SU-DHL-6 (cell line): ENCODE results near the gene UTP4.

Source experiments
- H2AFZ ChIP-seq: fragments of 200-600 bp; sonication (generic); 2 replicates; pipeline ENCODE4 v1.6.1; 2014; ENCODE audit warnings: low read depth, mild to moderate bottlenecking, moderate library complexity, mixed read lengths, antibody characterized with exemption, low read length; ENCODE audit not compliant: severe bottlenecking
- H3F3A ChIP-seq: fragments of 200-600 bp; shearing (Covaris generic); 2 replicates; pipeline ENCODE4 v1.6.0; 2016; ENCODE audit warnings: antibody characterized with exemption, mild to moderate bottlenecking; ENCODE audit not compliant: insufficient read depth
- H3K27ac ChIP-seq: fragments of 200-600 bp; sonication (generic); 2 replicates; pipeline ENCODE4 v1.5.1; 2016; ENCODE audit warnings: low read depth, mild to moderate bottlenecking, low read length, moderate library complexity, mixed read lengths
- H3K27me3 ChIP-seq: fragments of 200-600 bp; sonication (generic), shearing (Covaris generic); 2 replicates; pipeline ENCODE4 v1.6.0; 2014; ENCODE audit warnings: mild to moderate bottlenecking, low read length
- H3K36me3 ChIP-seq: fragments of 200-600 bp; sonication (generic); 2 replicates; pipeline ENCODE4 v1.6.1; 2014; ENCODE audit warnings: mild to moderate bottlenecking, low read length, mixed read lengths
- H3K4me2 ChIP-seq: fragments of 300-600, 200-600 bp; shearing (Covaris generic), sonication (generic); 2 replicates; pipeline ENCODE4 v1.6.0; 2014; ENCODE audit warnings: low read length, low read depth, mild to moderate bottlenecking; ENCODE audit not compliant: poor library complexity, severe bottlenecking
- H3K4me3 ChIP-seq: fragments of 200-600 bp; sonication (generic); 2 replicates; pipeline ENCODE4 v1.5.1; 2014; ENCODE audit warnings: antibody characterized with exemption, low read length, mild to moderate bottlenecking, mixed read lengths; ENCODE audit not compliant: insufficient read depth, poor library complexity, severe bottlenecking
- H3K79me2 ChIP-seq: fragments of 200-600 bp; sonication (generic); 2 replicates; pipeline ENCODE4 v1.6.1; 2014; ENCODE audit warnings: mild to moderate bottlenecking, low read length, moderate library complexity; ENCODE audit not compliant: insufficient read depth
- H3K9ac ChIP-seq: fragments of 200-600 bp; sonication (generic); 2 replicates; pipeline ENCODE4 v1.7.0; 2014; ENCODE audit warnings: mild to moderate bottlenecking, low read length
- H3K9me2 ChIP-seq: fragments of 200-600 bp; sonication (generic); replicated peaks from 2 replicates; pipeline ENCODE4 v1.6.1; 2014; ENCODE audit warnings: low read length; ENCODE audit not compliant: insufficient read depth
- H3K9me3 ChIP-seq: fragments of 200-600 bp; sonication (generic); 2 replicates; pipeline ENCODE4 v1.6.1; 2014; ENCODE audit warnings: low read length, mixed read lengths; ENCODE audit not compliant: insufficient read depth
- H4K20me1 ChIP-seq: fragments of 200-600 bp; sonication (generic); 2 replicates; pipeline ENCODE4 v1.6.1; 2014; ENCODE audit warnings: low read depth, mild to moderate bottlenecking, antibody characterized with exemption, low read length, moderate library complexity, mixed read lengths
- EZH2phosphoT487 ChIP-seq: fragments of 200-600 bp; sonication (generic), shearing (Covaris generic); conservative IDR thresholded peaks from 2 replicates; pipeline ENCODE4 v1.6.1; 2018; ENCODE audit warnings: mild to moderate bottlenecking, antibody characterized with exemption, low read length, moderate library complexity, mixed read lengths
- TF ChIP-seq, protein P1 (sequence below): fragments of 200-600 bp; sonication (generic); IDR thresholded peaks from one replicate; pipeline ENCODE4 v1.5.1; 2017; ENCODE audit warnings: antibody characterized with exemption, mild to moderate bottlenecking, low read length, moderate library complexity; ENCODE audit not compliant: insufficient read depth, poor library complexity, severe bottlenecking

UTP4 gene

GRCh38 chr16:69131167-69131838 is 1.1 kb upstream of the UTP4 start:
- H3K4me3 ChIP-seq, result peak overlapping the region; percentile 87
- no peak overlapping the region for H2AFZ ChIP-seq
- no peaks in the 10 kb centered on the region for H3K9me3 ChIP-seq
- 0 out of 2 replicates have a peak, but pooled peaks cover 2% of the 10 kb centered on the region for H3K36me3 ChIP-seq
- no peak for TF ChIP-seq EZH2phosphoT487
- TF ChIP-seq, protein P1, sequence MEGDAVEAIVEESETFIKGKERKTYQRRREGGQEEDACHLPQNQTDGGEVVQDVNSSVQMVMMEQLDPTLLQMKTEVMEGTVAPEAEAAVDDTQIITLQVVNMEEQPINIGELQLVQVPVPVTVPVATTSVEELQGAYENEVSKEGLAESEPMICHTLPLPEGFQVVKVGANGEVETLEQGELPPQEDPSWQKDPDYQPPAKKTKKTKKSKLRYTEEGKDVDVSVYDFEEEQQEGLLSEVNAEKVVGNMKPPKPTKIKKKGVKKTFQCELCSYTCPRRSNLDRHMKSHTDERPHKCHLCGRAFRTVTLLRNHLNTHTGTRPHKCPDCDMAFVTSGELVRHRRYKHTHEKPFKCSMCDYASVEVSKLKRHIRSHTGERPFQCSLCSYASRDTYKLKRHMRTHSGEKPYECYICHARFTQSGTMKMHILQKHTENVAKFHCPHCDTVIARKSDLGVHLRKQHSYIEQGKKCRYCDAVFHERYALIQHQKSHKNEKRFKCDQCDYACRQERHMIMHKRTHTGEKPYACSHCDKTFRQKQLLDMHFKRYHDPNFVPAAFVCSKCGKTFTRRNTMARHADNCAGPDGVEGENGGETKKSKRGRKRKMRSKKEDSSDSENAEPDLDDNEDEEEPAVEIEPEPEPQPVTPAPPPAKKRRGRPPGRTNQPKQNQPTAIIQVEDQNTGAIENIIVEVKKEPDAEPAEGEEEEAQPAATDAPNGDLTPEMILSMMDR, result no peak
- H4K20me1 ChIP-seq, result peaks cover 8% of the 10 kb centered on the region; the same call in 1 of the 2 replicates
- peaks cover 84% of the 10 kb centered on the region for H3K79me2 ChIP-seq
- H3K9ac ChIP-seq, result peak overlapping the region; percentile 99
- H3K4me2 ChIP-seq, result peak overlapping the region; percentile 92
- H3F3A ChIP-seq, result peaks cover 23% of the 10 kb centered on the region
- H3K9me2 ChIP-seq, result no peaks in the 10 kb centered on the region
- no peaks in the 10 kb centered on the region for H3K27me3 ChIP-seq
- H3K27ac ChIP-seq, result peak overlapping the region; percentile 84

DNA sequence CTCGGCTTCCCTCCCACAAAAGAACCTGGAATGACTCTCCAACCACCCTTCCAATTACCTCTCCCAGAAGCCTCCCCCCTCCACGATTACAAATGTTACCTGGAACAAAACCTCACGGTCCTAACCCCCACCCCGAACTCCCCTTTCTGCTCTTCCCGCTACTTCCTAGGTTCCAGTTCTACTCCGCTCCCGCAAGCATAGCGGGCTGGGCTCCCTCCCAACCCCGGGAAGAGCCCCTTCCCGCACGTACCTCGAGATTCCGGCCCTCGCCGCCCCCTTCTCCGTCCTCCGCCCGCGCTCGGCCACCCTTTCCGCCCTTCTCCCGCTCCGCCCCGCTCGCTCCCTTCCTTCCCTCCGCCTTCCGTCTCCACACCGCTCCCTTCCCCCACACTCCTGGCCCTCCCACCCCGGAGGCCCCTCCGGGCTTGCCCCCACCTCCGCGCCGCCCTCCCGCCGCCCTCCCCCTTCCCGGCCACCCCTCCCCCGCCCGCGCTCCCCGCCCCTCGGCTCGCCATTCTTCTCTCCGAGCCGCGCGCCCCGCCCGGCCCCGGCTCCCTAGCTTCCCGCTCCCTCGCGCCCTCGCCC is 518 bp upstream of the UTP4 start:
- Histone ChIP-seq H4K20me1 (peaks cover 11% of the 10 kb centered on the region; the same call in 1 of the 2 replicates), H2AFZ (no peak overlapping the region), H3K9me2 (no peaks in the 10 kb centered on the region), H3K4me3 (peak overlapping the region; percentile 87), H3K27ac (peak overlapping the region; percentile 84), H3K4me2 (peak overlapping the region; percentile 92), H3F3A (peaks cover 22% of the 10 kb centered on the region), H3K79me2 (peaks cover 86% of the 10 kb centered on the region), H3K9ac (peak overlapping the region; percentile 99), H3K9me3 (no peaks in the 10 kb centered on the region), H3K27me3 (no peaks in the 10 kb centered on the region), H3K36me3 (peaks cover 6% of the 10 kb centered on the region; the same call in 1 of the 2 replicates)
- TF ChIP-seq EZH2phosphoT487, result no peak

DNA sequence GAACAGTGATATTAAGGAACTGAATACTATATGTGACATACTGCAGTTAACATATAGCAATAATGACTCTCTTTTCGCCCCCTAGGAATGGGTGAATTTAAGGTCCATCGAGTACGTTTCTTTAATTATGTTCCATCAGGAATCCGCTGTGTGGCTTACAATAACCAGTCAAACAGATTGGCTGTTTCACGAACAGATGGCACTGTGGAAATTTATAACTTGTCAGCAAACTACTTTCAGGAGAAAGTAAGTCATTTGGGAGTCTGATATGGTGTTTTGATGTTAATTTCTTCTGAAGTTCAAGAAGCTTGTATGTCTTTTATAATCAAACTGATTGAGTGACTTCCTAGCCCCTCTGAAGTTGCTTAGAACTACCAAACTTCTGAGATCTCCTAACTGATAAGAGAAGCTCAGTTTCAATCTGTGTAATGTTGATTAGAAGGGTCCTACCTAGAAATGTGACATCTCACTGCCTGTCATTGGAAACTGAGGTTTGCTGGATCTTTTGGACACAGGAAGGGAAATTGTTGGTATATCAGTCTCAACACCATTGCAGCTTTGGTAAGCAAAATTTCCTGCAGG is 1.0 kb downstream of the UTP4 start:
- no peak overlapping the region for H2AFZ ChIP-seq
- peak overlapping the region; percentile 84; the same call in 1 of the 2 replicates for H3K27ac ChIP-seq
- peaks cover 11% of the 10 kb centered on the region; the same call in 1 of the 2 replicates for H4K20me1 ChIP-seq
- no peaks in the 10 kb centered on the region for H3K9me3 ChIP-seq
- peaks cover 22% of the 10 kb centered on the region for H3F3A ChIP-seq
- peak overlapping the region; percentile 71 for H3K4me2 ChIP-seq
- H3K9me2 ChIP-seq, result no peaks in the 10 kb centered on the region
- H3K4me3 ChIP-seq, result peak overlapping the region; percentile 87
- peaks cover 90% of the 10 kb centered on the region for H3K79me2 ChIP-seq
- no peak for TF ChIP-seq EZH2phosphoT487
- TF ChIP-seq, protein P1, result no peak
- no peaks in the 10 kb centered on the region for H3K27me3 ChIP-seq
- H3K36me3 ChIP-seq, result peaks cover 17% of the 10 kb centered on the region; the same call in 1 of the 2 replicates
- H3K9ac ChIP-seq, result peak overlapping the region; percentile 99
